SK-N-SH (cell line): Measurements from ENCODE around the gene GXYLT2.

Experiments
- CTCF ChIP-seq: fragments of 200-600 bp; sonication (generic); IDR thresholded peaks from 2 replicates; pipeline ENCODE4 v1.6.1; 2017; ENCODE audit warnings: antibody characterized with exemption, mild to moderate bottlenecking, moderate library complexity
- ELF1 ChIP-seq: IDR thresholded peaks from 2 replicates; pipeline ENCODE4 v1.4.0; 2012
- EP300 ChIP-seq, 2 experiments: IDR thresholded peaks; 2 replicates each; pipeline versions ENCODE4 v1.4.0 to v1.6.1; 2012; ENCODE audit warnings: borderline replicate concordance in 1 of 2, low read depth in 1 of 2, low read length in 1 of 2
- MAX ChIP-seq: IDR thresholded peaks from 2 replicates; pipeline ENCODE4 v1.4.0; 2012; ENCODE audit warnings: low read depth
- MXI1 ChIP-seq: IDR thresholded peaks from 2 replicates; pipeline ENCODE4 v1.6.1; 2012; ENCODE audit warnings: mild to moderate bottlenecking, low read depth, low read length, improper control_type of control experiment
- TAF1 ChIP-seq: IDR thresholded peaks from 2 replicates; pipeline ENCODE4 v1.6.1; 2012; ENCODE audit warnings: low read depth, mild to moderate bottlenecking, low read length, moderate library complexity, borderline replicate concordance
- TEAD4 ChIP-seq: IDR thresholded peaks from 2 replicates; pipeline ENCODE4 v1.4.0; 2012; ENCODE audit warnings: mild to moderate bottlenecking, borderline replicate concordance; ENCODE audit not compliant: insufficient read depth

- TF ChIP-seq MAX = no peak
- TF ChIP-seq TAF1 = no peak
- no peak for TF ChIP-seq EP300 (IDR thresholded peaks at IDR 0.05; ENCODE audit: borderline replicate concordance in 1 of 2, low read depth in 1 of 2, low read length in 1 of 2)
- TF ChIP-seq CTCF = peak; percentile 28; the same call in 1 of the 2 replicates
- no peak for TF ChIP-seq TEAD4
- TF ChIP-seq MXI1 = no peak
- TF ChIP-seq ELF1 = no peak
Measured at GRCh38 chr3:72924055-72924454, 36.2 kb downstream of the GXYLT2 start.
